Measurements from ENCODE around the gene WIF1.

WIF1 gene

DNA sequence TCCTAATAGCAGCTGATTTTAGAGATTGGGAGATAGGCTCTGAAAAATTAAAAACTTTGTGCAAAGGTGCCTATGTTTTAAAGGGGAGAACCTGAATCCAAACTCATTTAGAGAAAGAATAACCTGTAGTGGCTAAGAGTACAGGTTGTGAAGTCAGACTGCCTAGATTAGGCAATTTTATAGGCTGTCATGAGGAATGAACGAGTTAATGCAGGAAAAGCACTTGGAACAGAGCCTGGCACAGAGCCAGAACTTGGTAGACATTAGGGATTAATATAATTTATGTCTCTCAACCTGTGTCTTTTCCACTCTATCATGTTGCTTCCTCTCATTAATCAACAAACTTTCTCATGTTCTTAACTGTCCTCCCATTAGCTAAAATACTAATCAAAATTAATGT lies 98.1 kb downstream of the WIF1 start:
- no peak for DNase-seq (ENCODE audit: low read depth)

DNA sequence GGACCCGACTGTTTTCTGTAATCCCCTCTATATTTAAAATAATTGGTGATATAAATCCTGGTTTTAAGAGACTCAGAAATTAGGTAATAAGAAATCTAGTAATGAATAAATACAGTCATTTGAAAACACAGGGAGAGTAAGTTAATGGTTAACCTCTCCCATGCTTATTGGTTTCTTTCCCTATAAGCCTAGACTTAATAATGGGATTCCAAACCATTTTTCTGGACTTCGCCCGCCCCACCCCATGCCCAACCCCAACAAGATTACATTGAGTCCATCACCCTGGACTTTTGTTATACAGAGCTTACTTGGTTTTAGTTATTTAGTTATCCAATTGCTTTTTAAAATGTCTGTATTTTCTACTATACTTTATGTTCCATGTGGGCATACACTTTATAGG lies 98.7 kb downstream of the WIF1 start:
- DNase-seq (ENCODE audit: low read depth), result no peak

DNA sequence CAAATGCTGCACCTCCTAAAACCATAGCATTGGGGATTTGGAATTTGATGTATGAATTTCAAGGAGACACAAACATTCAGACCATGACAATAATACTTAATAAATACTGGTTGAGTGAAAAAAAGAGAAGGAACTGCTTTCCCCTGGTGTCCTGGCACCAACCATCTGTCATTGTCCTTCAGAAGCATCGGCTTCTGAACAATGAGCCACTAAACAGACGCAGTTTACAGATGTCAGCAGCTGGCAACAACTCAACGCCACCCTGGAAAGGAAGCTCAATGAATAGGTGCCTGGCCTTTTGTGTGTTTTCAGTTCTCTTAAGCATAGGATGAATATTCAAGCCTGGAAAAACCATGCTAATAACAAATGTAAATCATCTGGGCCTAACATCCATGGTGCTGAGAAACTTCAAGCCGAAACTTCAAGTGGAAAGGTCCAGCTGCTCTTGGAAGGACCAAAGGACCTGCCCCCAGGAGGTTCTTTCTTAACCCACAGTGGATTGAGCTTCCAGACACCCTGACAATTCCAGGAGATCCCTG lies 101.3 kb downstream of the WIF1 start:
- no peak for DNase-seq (ENCODE audit: low read depth)

DNA sequence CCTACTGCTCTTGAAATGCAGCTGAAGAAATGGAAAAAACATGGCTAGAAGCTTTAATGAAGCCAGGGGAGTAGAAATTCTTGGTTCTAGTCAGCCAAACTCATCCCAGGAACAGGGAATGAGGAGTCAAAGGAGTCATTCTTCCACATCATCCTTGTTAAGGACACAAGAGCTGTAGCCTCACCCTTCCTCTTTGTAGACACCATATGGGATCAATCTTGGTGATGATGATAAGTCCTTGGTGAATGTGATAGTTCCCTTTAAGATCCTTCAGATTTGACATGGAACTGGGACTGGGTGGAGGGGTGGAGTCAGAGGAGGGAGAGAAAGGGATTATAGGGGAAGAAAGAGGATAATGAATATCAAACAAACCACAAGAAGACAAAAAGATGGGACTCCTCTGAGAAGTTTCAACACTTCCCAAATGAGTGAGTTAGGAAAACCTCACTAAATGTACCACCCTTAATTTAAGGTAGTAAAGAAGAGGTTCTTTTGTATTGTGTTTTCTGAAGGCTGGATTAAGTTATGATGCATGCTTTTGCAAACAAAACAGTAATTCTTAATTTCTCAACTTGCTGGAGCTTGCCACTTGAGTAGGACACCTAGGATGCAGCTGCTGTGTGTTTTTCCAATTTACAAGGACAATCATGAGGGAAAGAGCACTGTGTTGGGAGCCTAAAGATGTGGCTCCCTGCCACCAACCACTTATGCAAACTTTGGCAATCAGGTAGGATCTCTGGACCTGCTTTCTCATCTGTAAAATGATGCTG lies 104.0 kb downstream of the WIF1 start:
- no peak for DNase-seq (ENCODE audit: low read depth)

DNA sequence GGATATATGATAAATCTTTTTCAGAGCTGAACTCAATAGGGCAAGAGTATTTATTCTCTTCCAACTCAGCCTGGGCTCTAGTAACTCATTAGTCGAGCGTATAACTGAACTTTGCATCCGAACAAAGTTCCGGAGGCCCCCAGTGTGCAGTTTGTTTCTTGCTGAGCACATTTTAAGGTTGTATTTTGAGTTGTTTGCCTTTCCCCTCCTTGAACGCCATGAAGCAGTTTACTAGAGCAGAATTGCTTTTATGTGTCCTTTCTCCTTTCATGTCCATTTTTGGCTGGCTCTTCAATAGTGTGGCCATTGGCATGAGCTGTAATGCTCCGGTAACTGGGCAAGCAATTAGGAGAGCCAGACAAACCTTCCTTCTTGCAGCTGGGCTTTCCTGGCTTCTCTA lies 105.3 kb downstream of the WIF1 start:
- no peak for DNase-seq (ENCODE audit: low read depth)

DNA sequence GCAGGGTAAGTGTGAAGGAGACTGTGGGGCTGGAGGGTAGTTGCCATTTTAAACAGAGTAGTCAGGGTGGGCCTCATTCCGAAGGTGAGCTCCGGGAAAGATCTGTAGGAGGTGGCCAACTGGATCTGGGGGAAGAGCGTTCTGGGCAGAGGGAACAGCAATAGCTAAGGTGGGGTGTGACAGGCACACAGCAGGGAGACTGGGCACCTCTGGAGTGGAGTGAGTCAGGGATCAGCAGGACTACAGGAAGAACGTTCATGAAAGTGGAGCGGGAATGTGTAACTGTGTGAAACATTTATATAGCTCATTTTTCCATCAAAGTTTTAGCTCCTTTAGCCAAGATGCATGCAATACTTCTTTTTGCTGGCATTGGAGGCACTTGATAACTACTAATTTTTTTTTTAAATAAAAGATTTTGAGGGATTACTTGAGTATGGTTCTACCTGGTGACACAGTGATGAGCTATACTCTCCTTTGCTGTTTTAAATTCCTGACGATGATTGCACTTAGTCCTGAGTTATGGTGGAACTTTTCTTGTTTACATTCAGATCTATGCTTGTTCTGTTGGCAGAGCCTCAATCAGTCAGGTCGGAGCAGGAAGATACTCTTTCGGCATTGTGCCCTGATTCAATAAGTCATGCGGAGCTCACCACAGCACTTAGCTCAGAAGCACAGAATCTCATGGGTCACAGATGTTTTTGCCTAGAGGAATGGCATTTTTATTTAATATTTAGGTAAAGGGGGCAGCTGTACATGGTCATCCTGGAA lies 106.4 kb downstream of the WIF1 start:
- DNase-seq (ENCODE audit: low read depth), result no peak

DNA sequence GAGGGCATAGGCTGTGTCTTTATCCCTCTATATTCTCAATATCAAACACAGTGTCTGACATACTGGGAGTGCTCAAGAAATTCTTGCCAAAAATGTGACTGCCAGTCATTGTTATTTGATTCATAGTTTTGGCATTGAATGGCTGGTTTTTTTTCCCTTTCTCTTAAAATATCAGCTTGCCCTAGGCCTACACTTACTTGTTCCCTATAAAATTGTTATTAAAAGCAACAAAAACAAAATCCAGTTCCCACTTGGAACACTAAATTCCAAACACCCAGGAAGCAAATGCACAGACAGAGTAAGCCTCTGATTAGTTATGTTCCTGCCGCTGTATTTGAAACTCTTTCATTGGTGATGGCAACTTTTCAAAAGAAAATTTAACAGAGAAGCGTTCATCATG lies 110.7 kb downstream of the WIF1 start:
- DNase-seq (ENCODE audit: low read depth), result no peak

DNA sequence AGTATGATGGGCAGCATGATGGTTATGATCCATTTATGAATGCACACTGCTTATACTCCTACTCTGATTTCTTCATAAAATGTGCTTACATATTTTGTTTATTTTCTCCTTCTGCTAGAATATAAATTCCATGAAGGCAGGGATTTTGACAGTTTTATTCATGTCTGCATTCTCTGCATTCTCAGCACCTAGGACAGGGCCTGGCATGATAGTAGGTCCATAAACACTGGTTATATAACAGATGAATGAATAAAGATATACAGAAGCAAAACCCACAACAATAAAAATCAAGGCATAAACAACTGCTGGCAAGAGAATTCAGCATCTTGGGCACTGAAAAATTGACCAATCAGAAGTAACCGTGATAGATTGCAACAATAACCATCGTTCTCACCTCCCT lies 115.4 kb downstream of the WIF1 start:
- DNase-seq (ENCODE audit: low read depth), result no peak

DNA sequence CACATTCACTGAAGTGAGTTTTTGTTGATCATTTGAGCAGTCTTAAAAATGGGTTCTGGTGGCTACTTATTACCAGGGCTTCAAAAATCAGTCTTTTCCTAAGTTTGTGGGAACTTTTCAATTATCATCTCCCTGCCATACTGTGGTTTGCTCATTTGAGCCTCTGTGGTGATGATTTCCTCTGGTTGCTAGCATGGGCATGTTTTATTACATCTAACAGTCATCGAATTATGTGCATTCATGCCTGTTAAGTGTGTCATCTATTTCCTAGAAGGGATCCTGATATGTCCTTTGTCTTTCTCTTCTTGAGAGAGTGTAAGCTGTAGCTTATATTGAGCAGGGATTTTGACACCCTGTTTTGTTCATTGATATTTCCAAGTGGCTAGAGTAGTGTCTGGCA lies 116.8 kb downstream of the WIF1 start:
- no peak for DNase-seq (ENCODE audit: low read depth)
